ENCODE measurements around the gene COBLL1. TPM values are rescaled to one million over a fixed set of nuclear protein-coding genes. Genes with fewer than 3 reads are reported as not detected.

Gene COBLL1
- total RNA-seq, 2 donors from 2014 or later: 14.9 to 21.1 TPM

DNA sequence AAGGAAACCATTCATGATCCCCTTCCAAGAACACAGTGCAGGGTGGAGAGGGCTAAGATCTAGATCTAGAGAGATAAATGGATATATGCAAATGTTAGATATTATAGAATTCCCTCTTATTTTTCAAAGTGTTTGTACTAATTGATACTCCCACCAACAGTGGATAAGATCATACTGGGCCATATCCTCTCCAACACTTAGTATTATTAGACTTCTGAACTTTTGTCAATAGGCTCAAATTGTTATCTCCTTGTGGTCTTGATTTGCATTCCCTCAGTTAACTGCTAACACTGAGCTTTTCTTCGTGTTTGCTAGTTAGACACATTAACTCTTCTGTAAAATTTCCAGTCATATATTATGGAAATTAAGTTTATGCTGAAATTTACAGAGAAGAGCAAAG, 163.9 kb downstream of the COBLL1 start:
- no peak overlapping the region for H3K4me3 ChIP-seq
- DNase-seq (ENCODE audit: low spot score): no peak
- peaks cover 0 to 9% of the 10 kb centered on the region in 2 donors for H3K9me3 ChIP-seq
- H3K27me3 ChIP-seq: no peaks in the 10 kb centered on the region
- no peaks in the 10 kb centered on the region for H3K4me1 ChIP-seq
- TF ChIP-seq CTCF (IDR thresholded peaks at IDR 0.05): no peak
- no peak overlapping the region for H3K27ac ChIP-seq
- H3K36me3 ChIP-seq: no peaks in the 10 kb centered on the region

GRCh38 chr2:164677271-164677670, 164.4 kb downstream of the COBLL1 start:
- Histone ChIP-seq H3K4me1 (no peaks in the 10 kb centered on the region), H3K27ac (no peak overlapping the region), H3K27me3 (no peaks in the 10 kb centered on the region), H3K36me3 (no peaks in the 10 kb centered on the region), H3K4me3 (no peak overlapping the region), H3K9me3 (peaks cover 0 to 9% of the 10 kb centered on the region in 2 donors)
- TF ChIP-seq CTCF (IDR thresholded peaks at IDR 0.05): no peak
- no peak for DNase-seq (ENCODE audit: low spot score)

GRCh38 chr2:164675687-164676086, 165.9 kb downstream of the COBLL1 start:
- no peaks in the 10 kb centered on the region for H3K27me3 ChIP-seq
- peaks cover 0 to 5% of the 10 kb centered on the region in 2 donors for H3K4me1 ChIP-seq
- DNase-seq (ENCODE audit: low spot score): no peak
- peak overlapping the region in 1 of 2 donors; percentile 65 for H3K27ac ChIP-seq
- TF ChIP-seq CTCF (IDR thresholded peaks at IDR 0.05): no peak
- no peak overlapping the region for H3K4me3 ChIP-seq
- no peaks in the 10 kb centered on the region for H3K36me3 ChIP-seq
- peaks cover 0 to 9% of the 10 kb centered on the region in 2 donors for H3K9me3 ChIP-seq

DNA sequence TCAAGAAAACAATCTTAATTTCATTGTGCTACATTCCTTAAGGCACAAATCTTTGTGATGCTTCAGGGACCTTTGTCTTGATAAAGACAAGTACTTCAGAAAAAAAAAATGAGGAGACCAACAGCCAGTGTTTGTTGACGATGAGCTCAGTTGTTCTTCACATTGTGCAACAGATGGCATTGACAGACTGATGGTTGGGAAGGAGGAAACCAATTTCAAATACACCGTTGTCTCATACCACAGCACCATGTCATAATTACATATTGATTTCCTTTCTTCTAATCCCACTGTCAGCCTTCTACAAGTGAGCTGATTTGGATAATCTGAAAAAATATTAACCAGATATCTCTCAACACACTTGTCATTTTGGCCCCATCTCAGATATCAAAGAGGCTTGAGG, 166.6 kb downstream of the COBLL1 start:
- Histone ChIP-seq H3K9me3 (peaks cover 0 to 9% of the 10 kb centered on the region in 2 donors), H3K4me1 (peaks cover 0 to 5% of the 10 kb centered on the region in 2 donors), H3K27ac (peak overlapping the region in 1 of 2 donors; percentile 65), H3K27me3 (no peaks in the 10 kb centered on the region), H3K36me3 (no peaks in the 10 kb centered on the region), H3K4me3 (no peak overlapping the region)
- no peak for DNase-seq (ENCODE audit: low spot score)
- TF ChIP-seq CTCF (IDR thresholded peaks at IDR 0.05): no peak

DNA sequence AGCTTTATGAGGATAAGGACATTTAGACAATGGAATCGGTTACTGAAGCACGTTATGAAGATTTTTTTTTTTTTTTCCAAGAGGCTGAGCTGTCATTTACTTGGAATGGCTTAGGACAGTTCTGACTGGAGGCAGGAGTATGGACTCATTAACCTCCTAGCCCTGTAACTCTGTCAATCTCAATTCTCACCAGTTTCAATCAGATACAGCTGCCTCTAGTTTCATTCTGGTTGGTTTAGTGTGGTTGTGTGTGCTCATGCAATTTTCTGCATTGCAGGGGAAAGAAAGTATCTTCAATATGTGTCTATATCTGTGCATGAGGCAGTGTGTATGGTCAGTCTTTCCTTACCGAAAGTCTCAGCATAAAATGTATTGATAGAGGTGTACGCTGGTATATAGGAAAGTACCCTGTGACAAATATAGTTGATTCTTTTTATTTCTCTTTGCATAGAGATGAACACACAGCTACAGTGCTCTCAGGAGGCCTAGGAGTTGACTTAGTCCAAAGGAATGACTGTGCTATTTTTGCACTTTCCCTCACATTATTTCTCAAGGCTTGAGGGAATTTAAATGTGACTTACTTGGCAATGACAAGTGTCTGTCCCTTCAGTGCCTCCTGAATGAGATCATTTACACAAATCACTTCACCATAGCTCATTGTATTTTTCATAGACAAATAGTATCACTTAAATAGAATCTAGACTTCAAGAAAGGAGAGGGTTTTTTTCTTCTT, 169.8 kb downstream of the COBLL1 start:
- no peak for TF ChIP-seq CTCF (IDR thresholded peaks at IDR 0.05)
- peak overlapping the region in 1 of 2 donors; percentile 61 for H3K27ac ChIP-seq
- H3K27me3 ChIP-seq: no peaks in the 10 kb centered on the region

GRCh38 chr2:164669291-164669690, 172.3 kb downstream of the COBLL1 start:
- Histone ChIP-seq H3K27me3 (no peaks in the 10 kb centered on the region), H3K9me3 (no peaks in the 10 kb centered on the region), H3K4me1 (peaks cover 0 to 5% of the 10 kb centered on the region in 2 donors), H3K27ac (no peak overlapping the region), H3K36me3 (no peaks in the 10 kb centered on the region), H3K4me3 (no peak overlapping the region)
- DNase-seq (ENCODE audit: low spot score): no peak
- TF ChIP-seq CTCF (IDR thresholded peaks at IDR 0.05): no peak

More for the DNA sequence above, 169.8 kb downstream of the COBLL1 start:
- H3K4me3 ChIP-seq: no peak overlapping the region
- DNase-seq (ENCODE audit: low spot score): no peak
- no peaks in the 10 kb centered on the region for H3K9me3 ChIP-seq
- peaks cover 0 to 5% of the 10 kb centered on the region in 2 donors for H3K4me1 ChIP-seq
- no peaks in the 10 kb centered on the region for H3K36me3 ChIP-seq

Data from right atrium auricular region (tissue), 2 donors.